Kidney (tissue), 14 donors: ENCODE measurements around the gene GDAP2. TPM values are rescaled to one million over a fixed set of nuclear protein-coding genes. Genes with fewer than 3 reads are reported as not detected.

ENCODE experiments used
- DNase-seq, 5 donors: peaks; one replicate each; pipeline ENCODE4 v3.0.0-alpha.2; 2013 to 2020
- FAIRE-seq: peaks from 2 replicates; lab custom pipeline; 2012; peaks lifted over from hg19 to GRCh38; lab: Jason Lieb, UNC
- H3K27ac ChIP-seq, 2 donors: one replicate each; pipeline ENCODE4 v1.7.0; 2013; ENCODE audit warnings: low read depth in 2 of 2, low read length in 2 of 2, inconsistent platforms in 1 of 2
- H3K27me3 ChIP-seq: one replicate; pipeline ENCODE4 v1.7.1; 2013; ENCODE audit warnings: low read length, inconsistent platforms; ENCODE audit not compliant: control insufficient read depth, insufficient read depth
- H3K36me3 ChIP-seq, 3 donors: one replicate each; pipeline versions ENCODE4 v1.7.0 to v1.7.1; 2013; ENCODE audit warnings: low read length in 3 of 3, control low read depth in 1 of 3, inconsistent platforms in 1 of 3; ENCODE audit not compliant: insufficient read depth in 3 of 3, control insufficient read depth in 2 of 3
- H3K4me1 ChIP-seq, 3 donors: one replicate each; pipeline versions ENCODE4 v1.7.0 to v1.7.1; 2013; ENCODE audit warnings: low read length in 3 of 3, inconsistent platforms in 1 of 3, low read depth in 1 of 3; ENCODE audit not compliant: control insufficient read depth in 2 of 3, insufficient read depth in 2 of 3
- H3K4me3 ChIP-seq, 3 donors: one replicate each; pipeline versions ENCODE4 v1.7.0 to v1.8.1; 2013; ENCODE audit warnings: low read length in 3 of 3, control low read depth in 1 of 3, inconsistent platforms in 1 of 3
- H3K9ac ChIP-seq, 3 donors: one replicate each; pipeline versions ENCODE4 v1.7.0 to v1.7.1; 2013; ENCODE audit warnings: low read length in 3 of 3, control low read depth in 1 of 3, inconsistent platforms in 1 of 3
- H3K9me3 ChIP-seq, 3 donors: one replicate each; pipeline versions ENCODE4 v1.7.0 to v1.7.1; 2013; ENCODE audit warnings: low read length in 3 of 3, control low read depth in 1 of 3, inconsistent platforms in 1 of 3; ENCODE audit not compliant: control insufficient read depth in 2 of 3, insufficient read depth in 1 of 3
- CTCF ChIP-seq: IDR thresholded peaks from 3 replicates; pipeline ENCODE4 v1.5.1; 2012; ENCODE audit warnings: mild to moderate bottlenecking, moderate library complexity, borderline replicate concordance; ENCODE audit not compliant: insufficient read depth; ENCODE audit errors: extremely low read depth
- intact Hi-C: fragments of 100-400 bp; cut with DNase I; formaldehyde crosslinking; loops from one replicate; pipeline ENCODE4 v1.11.1; 2022
- polyA plus RNA-seq: library from polyadenylated mRNA; stranded (reverse); fragments of 350-450 nt; fragmentation: Illumina TruSeq; extraction: RNeasy Lipid Tissue Mini Kit (QIAGEN cat#74804); gene quantifications from one replicate; pipeline ENCODE4 v1.2.3, GENCODE V29; 2014; ENCODE audit warnings: low read depth, low replicate concordance; ENCODE audit not compliant: insufficient read depth
- total RNA-seq: library from RNA; stranded (reverse); fragmentation: NEBNext Ultra II Directional; extraction: Animal tissue kit (Norgen Biotek cat#: 25700); gene quantifications from one replicate; pipeline ENCODE4 v1.2.1, GENCODE V29; 2021
- donor health status: control.
- donor health status: control.
- donor health status: control.
- donor health status: control.
- donor health status: control.
- donor health status: DM: yes; HTN: yes; CAD: no.
- donor health status: Normal renal cell carcinoma (clear cell type).

Gene GDAP2
- total and polyA plus RNA-seq, 2 donors from 2014 or later, result 11.3 to 31.8 TPM

GRCh38 chr1:117890452-117890851, 39.0 kb downstream of the GDAP2 start:
- TF ChIP-seq CTCF, result no peak
- Histone ChIP-seq H3K9me3 (no peaks in the 10 kb centered on the region), H3K9ac (no peak overlapping the region), H3K27me3 (no peaks in the 10 kb centered on the region), H3K27ac (no peak overlapping the region), H3K4me3 (no peak overlapping the region), H3K4me1 (peaks cover 0 to 11% (median 0%) of the 10 kb centered on the region in 3 donors), H3K36me3 (peaks cover 0 to 5% (median 4%) of the 10 kb centered on the region in 3 donors)
- intact Hi-C loops, result no loop called here
- FAIRE-seq (no peak), DNase-seq (no peak)

DNA sequence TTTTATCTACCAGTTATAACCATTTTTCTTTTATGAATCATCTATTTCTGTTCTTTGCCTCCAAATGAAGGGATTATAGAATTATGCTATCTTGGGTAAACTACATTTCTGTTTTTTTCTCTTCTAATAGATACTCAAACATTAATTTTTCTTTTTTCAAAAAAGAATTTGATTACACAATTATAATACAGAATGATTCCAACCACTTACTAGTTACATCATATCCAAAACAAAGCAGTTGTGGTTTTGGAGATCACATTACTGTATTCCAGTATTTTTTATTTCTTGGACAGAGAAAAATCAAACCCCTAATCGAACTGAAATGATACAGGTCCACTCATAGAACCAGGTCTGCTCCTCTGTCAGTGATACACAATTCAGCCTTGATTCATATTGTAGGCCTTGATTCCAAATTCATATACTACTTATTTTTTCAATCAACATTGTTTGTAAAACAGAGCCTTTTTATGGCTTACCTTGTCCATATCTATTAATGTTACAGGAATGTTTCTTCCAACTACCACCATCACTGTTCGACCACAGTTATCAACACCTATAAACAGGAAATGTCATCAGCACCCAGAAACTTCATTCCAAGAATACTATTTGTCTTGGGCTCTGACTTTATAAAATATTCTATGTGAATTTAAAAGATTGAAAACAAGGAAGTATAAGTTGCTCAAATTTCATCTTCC, 43.2 kb downstream of the GDAP2 start:
- no peak for FAIRE-seq
- intact Hi-C loops, result no loop called here
- peaks cover 0 to 4% (median 0%) of the 10 kb centered on the region in 3 donors for H3K4me1 ChIP-seq
- H3K27ac ChIP-seq, result no peak overlapping the region
- peaks cover 2 to 10% (median 6%) of the 10 kb centered on the region in 3 donors for H3K36me3 ChIP-seq
- H3K27me3 ChIP-seq, result no peaks in the 10 kb centered on the region
- no peak overlapping the region for H3K4me3 ChIP-seq
- H3K9me3 ChIP-seq, result no peaks in the 10 kb centered on the region
- no peak for DNase-seq
- no peak overlapping the region for H3K9ac ChIP-seq
- TF ChIP-seq CTCF, result no peak

DNA sequence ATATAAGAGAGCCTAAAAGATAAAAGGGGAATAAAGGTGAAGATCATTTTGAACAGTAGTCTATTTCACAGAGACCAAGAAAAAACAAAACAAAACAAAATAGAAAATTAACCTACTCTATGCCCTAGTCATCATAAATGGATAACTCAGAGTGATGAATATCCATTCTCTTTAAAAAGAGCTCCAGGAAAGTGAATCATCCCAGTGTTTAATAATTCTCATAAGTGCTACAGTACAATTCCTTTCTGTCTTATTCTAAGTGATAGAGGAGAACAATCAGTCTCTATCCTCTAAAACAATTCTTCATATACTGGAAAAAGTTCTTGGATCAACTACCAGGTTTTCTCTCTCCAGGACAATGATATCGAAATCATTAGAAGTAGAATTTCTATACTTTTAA, 45.8 kb downstream of the GDAP2 start:
- intact Hi-C loops, result no loop called here
- Histone ChIP-seq H3K36me3 (peaks cover 5 to 31% (median 6%) of the 10 kb centered on the region in 3 donors), H3K4me1 (no peaks in the 10 kb centered on the region), H3K4me3 (no peak overlapping the region), H3K9ac (no peak overlapping the region), H3K9me3 (no peaks in the 10 kb centered on the region), H3K27ac (no peak overlapping the region), H3K27me3 (no peaks in the 10 kb centered on the region)
- DNase-seq, result no peak
- FAIRE-seq, result no peak
- no peak for TF ChIP-seq CTCF
